GM06990 (cell line): ENCODE measurements around the gene SIPA1L3.

Source experiments
- DNase-seq: peaks from one replicate; pipeline ENCODE4 v3.0.0-alpha.2; 2011; ENCODE audit not compliant: insufficient read length; ENCODE audit errors: extremely low read depth
- H3K27me3 ChIP-seq: replicated peaks from 2 replicates; pipeline ENCODE4 v1.6.0; 2011; ENCODE audit warnings: low read length; ENCODE audit not compliant: control insufficient read depth, insufficient read depth
- H3K36me3 ChIP-seq: 2 replicates; pipeline ENCODE4 v1.5.1; 2011; ENCODE audit warnings: low read length; ENCODE audit not compliant: control insufficient read depth, insufficient read depth
- H3K4me3 ChIP-seq: replicated peaks from 2 replicates; pipeline ENCODE4 v1.5.1; 2011; ENCODE audit warnings: low read depth, mild to moderate bottlenecking, control low read depth, low read length
- CTCF ChIP-seq: IDR thresholded peaks from 2 replicates; pipeline ENCODE4 v1.5.1; 2011; ENCODE audit warnings: low read length, control low read depth, mild to moderate bottlenecking, inconsistent platforms; ENCODE audit not compliant: insufficient read depth, poor library complexity, severe bottlenecking

Gene SIPA1L3

GRCh38 chr19:37961198-37961597 is 54.2 kb downstream of the SIPA1L3 start:
- H3K36me3 ChIP-seq: no peaks in the 10 kb centered on the region; the same call in 1 of the 2 replicates
- TF ChIP-seq CTCF: no peak
- no peaks in the 10 kb centered on the region for H3K27me3 ChIP-seq
- no peak overlapping the region for H3K4me3 ChIP-seq
- DNase-seq: no peak

GRCh38 chr19:37963190-37963936 is 56.4 kb downstream of the SIPA1L3 start:
- Histone ChIP-seq H3K27me3 (no peaks in the 10 kb centered on the region), H3K4me3 (no peak overlapping the region), H3K36me3 (no peaks in the 10 kb centered on the region; the same call in 1 of the 2 replicates)
- no peak for TF ChIP-seq CTCF
- DNase-seq: no peak

- H3K4me3 ChIP-seq: no peak overlapping the region
- DNase-seq: no peak
These were observed 57.1 kb downstream of the SIPA1L3 start for GRCh38 chr19:37964109-37964508.

GRCh38 chr19:37966211-37966661 is 59.2 kb downstream of the SIPA1L3 start:
- no peak for TF ChIP-seq CTCF
- DNase-seq: no peak
- H3K36me3 ChIP-seq: peaks cover 2% of the 10 kb centered on the region
- no peak overlapping the region for H3K4me3 ChIP-seq
- H3K27me3 ChIP-seq: no peaks in the 10 kb centered on the region

More at GRCh38 chr19:37964109-37964508, 57.1 kb downstream of the SIPA1L3 start:
- Histone ChIP-seq H3K27me3 (no peaks in the 10 kb centered on the region), H3K36me3 (no peaks in the 10 kb centered on the region; the same call in 1 of the 2 replicates)
- no peak for TF ChIP-seq CTCF

GRCh38 chr19:37966662-37967231 is 59.7 kb downstream of the SIPA1L3 start:
- no peak for TF ChIP-seq CTCF
- Histone ChIP-seq H3K27me3 (no peaks in the 10 kb centered on the region), H3K4me3 (no peak overlapping the region), H3K36me3 (peaks cover 2% of the 10 kb centered on the region)
- no peak for DNase-seq
